ENCODE data around the gene KCTD16. TPM values are rescaled to one million over a fixed set of nuclear protein-coding genes. Genes with fewer than 3 reads are reported as not detected.
A peak's percentile ranks its signal among the peaks of the same experiment; 100 is the strongest.

Gene KCTD16
- total and polyA plus RNA-seq, 2 donors from 2014 or later = 0.24 to 2.5 TPM

- Histone ChIP-seq H3K9me3 (ENCODE audit: control insufficient read depth in 2 of 3, insufficient read depth in 1 of 3, low read length in 3 of 3) (no peaks in the 10 kb centered on the region), H3K9ac (ENCODE audit: low read length in 3 of 3) (no peak overlapping the region), H3K36me3 (ENCODE audit: control insufficient read depth in 2 of 3, insufficient read depth in 3 of 3, low read length in 3 of 3) (no peaks in the 10 kb centered on the region), H3K4me1 (ENCODE audit: control insufficient read depth in 2 of 3, insufficient read depth in 2 of 3, low read depth in 1 of 3, low read length in 3 of 3) (no peaks in the 10 kb centered on the region), H3K4me3 (ENCODE audit: low read length in 3 of 3) (no peak overlapping the region), H3K27ac (ENCODE audit: low read depth in 2 of 2, low read length in 2 of 2) (no peak overlapping the region), H3K27me3 (ENCODE audit: control insufficient read depth, insufficient read depth, low read length) (no peaks in the 10 kb centered on the region)
- FAIRE-seq (no peak), DNase-seq (peak in 4 of 5 donors; percentile 49 to 78 (median 73))
- TF ChIP-seq CTCF (IDR thresholded peaks at IDR 0.05; ENCODE audit: borderline replicate concordance, extremely low read depth, insufficient read depth) = no peak
- intact Hi-C loops (cut with DNase I) = no loop called here
These were observed 29.1 kb upstream of the KCTD16 start for GRCh38 chr5:144141585-144141984.

GRCh38 chr5:144142139-144142823 lies 28.4 kb upstream of the KCTD16 start:
- intact Hi-C loops (cut with DNase I) = no loop called here
- H3K4me3 ChIP-seq (ENCODE audit: low read length in 3 of 3) = no peak overlapping the region
- H3K27ac ChIP-seq (ENCODE audit: low read depth in 2 of 2, low read length in 2 of 2) = no peak overlapping the region
- no peaks in the 10 kb centered on the region for H3K4me1 ChIP-seq (ENCODE audit: control insufficient read depth in 2 of 3, insufficient read depth in 2 of 3, low read depth in 1 of 3, low read length in 3 of 3)
- FAIRE-seq (no peak), DNase-seq (peak in 2 of 5 donors; percentile 67 to 77)
- H3K36me3 ChIP-seq (ENCODE audit: control insufficient read depth in 2 of 3, insufficient read depth in 3 of 3, low read length in 3 of 3) = no peaks in the 10 kb centered on the region
- H3K9me3 ChIP-seq (ENCODE audit: control insufficient read depth in 2 of 3, insufficient read depth in 1 of 3, low read length in 3 of 3) = no peaks in the 10 kb centered on the region
- no peak overlapping the region for H3K9ac ChIP-seq (ENCODE audit: low read length in 3 of 3)
- peak; percentile 43 for TF ChIP-seq CTCF (IDR thresholded peaks at IDR 0.05; ENCODE audit: borderline replicate concordance, extremely low read depth, insufficient read depth)
- no peaks in the 10 kb centered on the region for H3K27me3 ChIP-seq (ENCODE audit: control insufficient read depth, insufficient read depth, low read length)

GRCh38 chr5:144142824-144143162 lies 27.9 kb upstream of the KCTD16 start:
- FAIRE-seq = no peak
- no peaks in the 10 kb centered on the region for H3K9me3 ChIP-seq (ENCODE audit: control insufficient read depth in 2 of 3, insufficient read depth in 1 of 3, low read length in 3 of 3)

More at GRCh38 chr5:144142824-144143162, 27.9 kb upstream of the KCTD16 start:
- no peak overlapping the region for H3K9ac ChIP-seq (ENCODE audit: low read length in 3 of 3)
- TF ChIP-seq CTCF (IDR thresholded peaks at IDR 0.05; ENCODE audit: borderline replicate concordance, extremely low read depth, insufficient read depth) = no peak
- DNase-seq = no peak
- intact Hi-C loops (cut with DNase I) = no loop called here
- H3K27ac ChIP-seq (ENCODE audit: low read depth in 2 of 2, low read length in 2 of 2) = no peak overlapping the region
- H3K27me3 ChIP-seq (ENCODE audit: control insufficient read depth, insufficient read depth, low read length) = no peaks in the 10 kb centered on the region
- no peak overlapping the region for H3K4me3 ChIP-seq (ENCODE audit: low read length in 3 of 3)
- H3K4me1 ChIP-seq (ENCODE audit: control insufficient read depth in 2 of 3, insufficient read depth in 2 of 3, low read depth in 1 of 3, low read length in 3 of 3) = no peaks in the 10 kb centered on the region
- H3K36me3 ChIP-seq (ENCODE audit: control insufficient read depth in 2 of 3, insufficient read depth in 3 of 3, low read length in 3 of 3) = no peaks in the 10 kb centered on the region
